OCI-LY7 (cell line): Measurements from ENCODE around the gene PPP1R16B. TPM values are rescaled to one million over a fixed set of nuclear protein-coding genes. Genes with fewer than 3 reads are reported as not detected.

Source experiments
- BruUV-seq: library from RNA; stranded (reverse); fragments of 400-500 nt; replicated peaks from 2 replicates; lab custom pipeline; 2021; lab: Mats Ljungman, UMichigan
- CTCF ChIA-PET: fragments of 300-600 bp; sonication (Branson Sonifier 250); formaldehyde crosslinking; loops from one replicate; lab custom pipeline; 2022; ENCODE audit warnings: antibody characterized with exemption; ENCODE audit not compliant: unreplicated experiment; lab: Charles Lee
- POLR2A ChIA-PET: fragments of 300-600 bp; sonication (Branson Sonifier 250); formaldehyde crosslinking; loops from one replicate; lab custom pipeline; 2022; ENCODE audit warnings: antibody characterized with exemption; lab: Charles Lee
- DNase-seq: peaks from one replicate; pipeline ENCODE4 v3.0.0-alpha.2; 2015; ENCODE audit warnings: low spot score
- H2AFZ ChIP-seq: fragments of 200-600 bp; sonication (generic), shearing (Covaris generic); 2 replicates; pipeline ENCODE4 v1.6.1; 2014; ENCODE audit warnings: mild to moderate bottlenecking, antibody characterized with exemption, low read length, moderate library complexity
- H3K27ac ChIP-seq: fragments of 200-600 bp; sonication (generic); 2 replicates; pipeline ENCODE4 v1.5.1; 2014; ENCODE audit warnings: mixed run types, low read depth, mild to moderate bottlenecking, moderate library complexity, low read length, inconsistent platforms; ENCODE audit not compliant: poor library complexity, severe bottlenecking
- H3K36me3 ChIP-seq: fragments of 200-600 bp; sonication (generic); 2 replicates; pipeline ENCODE4 v1.6.1; 2014; ENCODE audit warnings: mild to moderate bottlenecking, antibody characterized with exemption, low read length, moderate library complexity, mixed read lengths; ENCODE audit not compliant: insufficient read depth
- H3K4me1 ChIP-seq: fragments of 200-600 bp; sonication (generic); 2 replicates; pipeline ENCODE4 v1.5.1; 2014; ENCODE audit warnings: mild to moderate bottlenecking, low read length; ENCODE audit not compliant: insufficient read depth, poor library complexity, severe bottlenecking
- H3K4me2 ChIP-seq: fragments of 200-600 bp; sonication (generic); 2 replicates; pipeline ENCODE4 v1.6.1; 2014; ENCODE audit warnings: mild to moderate bottlenecking, low read length
- H3K4me3 ChIP-seq: fragments of 200-600 bp; sonication (generic); 2 replicates; pipeline ENCODE4 v1.5.1; 2014; ENCODE audit warnings: mild to moderate bottlenecking, low read depth, low read length; ENCODE audit not compliant: poor library complexity, severe bottlenecking
- H3K79me2 ChIP-seq: fragments of 200-600 bp; sonication (generic); 2 replicates; pipeline ENCODE4 v1.6.1; 2016; ENCODE audit warnings: low read depth, mild to moderate bottlenecking, low read length, moderate library complexity, mixed read lengths; ENCODE audit not compliant: insufficient read depth
- H3K9me2 ChIP-seq: fragments of 200-600 bp; sonication (generic); 2 replicates; pipeline ENCODE4 v1.6.1; 2016; ENCODE audit warnings: mild to moderate bottlenecking, low read length, mixed read lengths; ENCODE audit not compliant: insufficient read depth
- H3K9me3 ChIP-seq: fragments of 200-600 bp; sonication (generic); 2 replicates; pipeline ENCODE4 v1.6.1; 2014; ENCODE audit warnings: mild to moderate bottlenecking, mixed run types, low read length, mixed read lengths
- H4K20me1 ChIP-seq: fragments of 200-600 bp; sonication (generic); 2 replicates; pipeline ENCODE4 v1.6.1; 2014; ENCODE audit warnings: mild to moderate bottlenecking, antibody characterized with exemption, low read length, moderate library complexity, mixed read lengths; ENCODE audit not compliant: insufficient read depth
- EZH2phosphoT487 ChIP-seq: fragments of 200-600 bp; sonication (generic); IDR thresholded peaks from 2 replicates; pipeline ENCODE4 v1.6.1; 2018; ENCODE audit warnings: low read depth, borderline replicate concordance, mild to moderate bottlenecking, mixed run types, antibody characterized with exemption, low read length, moderate library complexity, mixed read lengths
- intact Hi-C: fragments of 100-400 bp; cut with micrococcal nuclease; formaldehyde crosslinking; loops from one replicate; pipeline ENCODE4 v1.10.0; 2022; ENCODE audit not compliant: unreplicated experiment
- total RNA-seq, 2 experiments: library from RNA; depleted of rRNA in 1 of 2; stranded (reverse); fragments of >200 nt in 1 of 2; shearing (Covaris generic) in 1 of 2; gene quantifications; 2 replicates each; pipeline ENCODE4 v1.2.3, GENCODE V29; 2014 to 2022
- TF ChIP-seq, protein P1 (sequence below): fragments of 200-600 bp; sonication (generic); conservative IDR thresholded peaks from 2 replicates; pipeline ENCODE4 v1.5.1; 2014; ENCODE audit warnings: mild to moderate bottlenecking, antibody characterized with exemption, low read length, moderate library complexity, mixed read lengths

PPP1R16B gene
- total RNA-seq, 2 experiments from 2014 or later, result 45.4 to 49.7 TPM

DNA sequence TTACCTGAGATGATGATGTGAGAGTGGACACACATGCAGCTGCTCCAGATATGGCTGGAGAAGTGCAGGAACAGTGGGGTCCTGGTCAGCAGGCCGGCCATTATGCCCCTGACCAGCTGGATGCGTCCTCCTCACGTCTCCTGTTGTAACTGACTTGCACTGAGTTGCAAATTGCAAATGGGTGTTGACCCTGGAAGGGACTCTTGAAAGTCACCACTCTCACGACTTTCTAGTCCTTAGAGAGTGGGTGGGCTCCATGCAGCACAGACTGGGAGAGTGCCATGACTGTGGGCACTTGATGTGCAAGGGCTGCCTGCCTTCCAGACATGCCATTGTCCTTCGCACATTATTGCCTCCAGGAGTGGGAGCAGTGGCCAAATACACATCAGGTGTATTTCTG, 131.5 kb downstream of the PPP1R16B start:
- Histone ChIP-seq H2AFZ (no peak overlapping the region), H3K27ac (no peak overlapping the region), H3K79me2 (peaks cover 96% of the 10 kb centered on the region), H3K36me3 (peaks cover 98% of the 10 kb centered on the region), H3K9me2 (no peaks in the 10 kb centered on the region), H3K4me2 (no peak overlapping the region), H4K20me1 (peaks cover 60% of the 10 kb centered on the region), H3K9me3 (no peaks in the 10 kb centered on the region), H3K4me1 (peaks cover 14% of the 10 kb centered on the region), H3K4me3 (no peak overlapping the region)
- POLR2A ChIA-PET, result no interaction called here
- BruUV-seq, result no TSS peak
- CTCF ChIA-PET, result no interaction called here
- TF ChIP-seq, protein P1, sequence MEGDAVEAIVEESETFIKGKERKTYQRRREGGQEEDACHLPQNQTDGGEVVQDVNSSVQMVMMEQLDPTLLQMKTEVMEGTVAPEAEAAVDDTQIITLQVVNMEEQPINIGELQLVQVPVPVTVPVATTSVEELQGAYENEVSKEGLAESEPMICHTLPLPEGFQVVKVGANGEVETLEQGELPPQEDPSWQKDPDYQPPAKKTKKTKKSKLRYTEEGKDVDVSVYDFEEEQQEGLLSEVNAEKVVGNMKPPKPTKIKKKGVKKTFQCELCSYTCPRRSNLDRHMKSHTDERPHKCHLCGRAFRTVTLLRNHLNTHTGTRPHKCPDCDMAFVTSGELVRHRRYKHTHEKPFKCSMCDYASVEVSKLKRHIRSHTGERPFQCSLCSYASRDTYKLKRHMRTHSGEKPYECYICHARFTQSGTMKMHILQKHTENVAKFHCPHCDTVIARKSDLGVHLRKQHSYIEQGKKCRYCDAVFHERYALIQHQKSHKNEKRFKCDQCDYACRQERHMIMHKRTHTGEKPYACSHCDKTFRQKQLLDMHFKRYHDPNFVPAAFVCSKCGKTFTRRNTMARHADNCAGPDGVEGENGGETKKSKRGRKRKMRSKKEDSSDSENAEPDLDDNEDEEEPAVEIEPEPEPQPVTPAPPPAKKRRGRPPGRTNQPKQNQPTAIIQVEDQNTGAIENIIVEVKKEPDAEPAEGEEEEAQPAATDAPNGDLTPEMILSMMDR, result no peak
- no peak for TF ChIP-seq EZH2phosphoT487
- DNase-seq, result no peak
- intact Hi-C loops, result no loop called here

DNA sequence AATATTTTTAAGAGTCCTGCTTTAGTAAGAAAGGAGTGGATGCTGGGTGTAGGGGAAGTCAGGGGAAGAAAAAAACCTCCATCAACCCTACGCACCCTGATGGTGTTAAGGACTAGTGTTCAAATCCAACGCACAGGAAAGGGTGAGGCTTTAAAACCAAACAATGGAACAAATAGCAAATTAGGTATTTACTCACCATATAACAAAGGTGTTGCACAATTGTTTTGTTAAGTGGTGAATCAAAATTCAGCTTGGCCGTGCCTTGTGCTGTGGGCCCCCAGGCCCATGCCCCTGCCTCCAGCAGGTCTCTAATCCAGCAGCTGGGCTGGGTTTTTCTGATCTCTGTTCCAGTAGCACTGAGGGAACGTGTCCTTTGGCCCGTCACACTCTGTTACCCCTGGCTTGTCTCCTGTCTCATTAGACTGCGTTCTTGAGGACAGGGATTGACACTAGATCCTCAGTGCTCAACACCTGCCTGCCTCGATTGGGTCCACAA, 132.5 kb downstream of the PPP1R16B start:
- TF ChIP-seq, protein P1, result no peak
- no peak for TF ChIP-seq EZH2phosphoT487
- Histone ChIP-seq H3K4me3 (no peak overlapping the region), H3K36me3 (peaks cover 99% of the 10 kb centered on the region), H3K79me2 (peaks cover 86% of the 10 kb centered on the region), H4K20me1 (peaks cover 51% of the 10 kb centered on the region), H3K27ac (no peak overlapping the region), H3K4me1 (peaks cover 4% of the 10 kb centered on the region), H3K4me2 (no peak overlapping the region), H3K9me2 (no peaks in the 10 kb centered on the region), H3K9me3 (no peaks in the 10 kb centered on the region), H2AFZ (no peak overlapping the region)
- intact Hi-C loops, result no loop called here
- DNase-seq, result no peak
- POLR2A ChIA-PET, result interaction anchor here (0.5 kb wide), 1 partner anchor 138 kb away, joined by 3 read pairs; no protein-coding TSS in a partner anchor
- no TSS peak for BruUV-seq
- CTCF ChIA-PET, result no interaction called here

DNA sequence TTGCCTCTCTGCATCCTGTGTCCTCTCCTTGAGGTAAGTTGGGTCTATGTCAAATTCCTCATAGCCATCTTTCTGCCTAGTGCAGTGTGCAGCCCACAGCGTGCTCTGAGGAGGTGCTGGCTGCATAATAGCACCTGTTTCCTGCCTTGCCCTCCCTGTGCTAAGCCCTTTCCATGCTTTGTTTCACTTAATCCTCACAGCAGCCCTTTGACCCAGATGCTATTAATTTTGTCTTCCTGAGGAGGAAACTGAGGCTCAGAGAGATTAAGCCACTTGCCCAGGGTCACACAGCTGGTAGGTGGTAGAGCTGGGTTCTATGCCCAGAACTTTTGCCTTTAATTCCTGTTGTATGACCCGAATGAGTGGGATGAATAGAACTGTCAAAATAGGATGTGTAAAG, 134.2 kb downstream of the PPP1R16B start:
- Histone ChIP-seq H3K9me2 (no peaks in the 10 kb centered on the region), H3K27ac (no peak overlapping the region), H3K9me3 (no peaks in the 10 kb centered on the region), H3K4me1 (peaks cover 3% of the 10 kb centered on the region), H3K36me3 (peaks cover 98% of the 10 kb centered on the region), H4K20me1 (peaks cover 54% of the 10 kb centered on the region), H3K4me2 (no peak overlapping the region), H3K4me3 (no peak overlapping the region), H2AFZ (no peak overlapping the region), H3K79me2 (peaks cover 75% of the 10 kb centered on the region)
- intact Hi-C loops, result no loop called here
- POLR2A ChIA-PET, result no interaction called here
- no TSS peak for BruUV-seq
- DNase-seq, result no peak
- TF ChIP-seq EZH2phosphoT487, result no peak
- TF ChIP-seq, protein P1, result no peak
- CTCF ChIA-PET, result no interaction called here
